ENCODE measurements around the gene HSD17B13. TPM values are rescaled to one million over a fixed set of nuclear protein-coding genes. Genes with fewer than 3 reads are reported as not detected.
"Not testable (repeated sequence)": the region's sequence is repeated elsewhere in the genome, so short reads cannot be mapped to it uniquely, and the experiment has no call there.

The HSD17B13 gene
- total RNA-seq, 1 donor = under 0.01 TPM

DNA sequence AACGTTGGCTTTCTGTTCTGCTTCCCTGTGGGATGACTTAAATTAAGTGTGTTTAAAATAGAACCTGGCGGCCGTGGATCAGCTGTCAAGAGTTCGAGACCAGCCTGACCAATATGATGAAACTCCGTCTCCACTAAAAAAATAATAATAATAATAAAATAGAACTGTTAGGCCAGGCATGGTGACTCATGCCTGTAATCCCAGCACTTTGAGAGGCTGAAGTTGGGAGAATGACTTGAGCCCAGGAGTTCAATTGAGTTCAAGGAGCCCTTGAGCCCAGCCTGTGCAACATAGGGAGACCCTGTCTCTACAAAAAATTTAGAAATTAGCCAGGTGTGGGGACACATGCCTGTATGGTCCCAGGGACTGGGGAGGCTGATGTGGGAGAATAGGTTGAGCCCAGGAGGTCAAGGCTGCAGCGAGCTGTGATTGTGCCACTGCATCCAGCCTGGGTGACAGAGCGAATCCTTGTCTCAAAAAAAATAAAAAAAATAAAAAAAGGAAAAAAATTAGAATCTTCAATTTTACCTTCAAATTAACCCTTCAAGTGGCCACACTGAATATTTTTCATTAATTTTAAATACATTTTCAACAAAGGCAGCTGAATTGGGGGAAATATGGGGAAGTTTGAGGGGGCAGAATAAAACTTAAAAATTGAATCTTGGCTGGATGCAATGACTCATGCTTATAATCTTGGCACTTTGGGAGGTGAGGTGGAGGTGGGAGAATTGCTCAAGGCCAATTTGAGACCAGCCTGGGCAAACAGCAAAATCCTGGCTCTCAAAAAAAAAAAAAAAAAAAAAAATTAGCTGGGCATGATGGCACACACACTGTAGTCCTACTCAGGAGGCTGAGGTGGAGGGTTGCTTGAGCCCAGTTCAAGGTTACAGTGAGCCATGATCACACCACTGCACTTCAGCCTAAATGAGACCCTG, 31.8 kb upstream of the HSD17B13 start:
- no peaks in the 10 kb centered on the region for H4K20me1 ChIP-seq (ENCODE audit: insufficient read depth, low read length)
- peak overlapping the region; percentile 32 for H3K27ac ChIP-seq (ENCODE audit: low read depth, low read length)
- H3K4me2 ChIP-seq (ENCODE audit: insufficient read depth, low read length) = peak overlapping the region; percentile 49
- no peaks in the 10 kb centered on the region for H3K9me3 ChIP-seq (ENCODE audit: low read depth, low read length)
- H2AFZ ChIP-seq (ENCODE audit: low read length) = no peak overlapping the region
- H3K79me2 ChIP-seq (ENCODE audit: insufficient read depth, low read length) = no peaks in the 10 kb centered on the region
- H3K36me3 ChIP-seq (ENCODE audit: insufficient read depth, low read length) = no peaks in the 10 kb centered on the region
- no peak overlapping the region for H3K4me3 ChIP-seq (ENCODE audit: insufficient read depth, low read length)
- TF ChIP-seq, protein P1, sequence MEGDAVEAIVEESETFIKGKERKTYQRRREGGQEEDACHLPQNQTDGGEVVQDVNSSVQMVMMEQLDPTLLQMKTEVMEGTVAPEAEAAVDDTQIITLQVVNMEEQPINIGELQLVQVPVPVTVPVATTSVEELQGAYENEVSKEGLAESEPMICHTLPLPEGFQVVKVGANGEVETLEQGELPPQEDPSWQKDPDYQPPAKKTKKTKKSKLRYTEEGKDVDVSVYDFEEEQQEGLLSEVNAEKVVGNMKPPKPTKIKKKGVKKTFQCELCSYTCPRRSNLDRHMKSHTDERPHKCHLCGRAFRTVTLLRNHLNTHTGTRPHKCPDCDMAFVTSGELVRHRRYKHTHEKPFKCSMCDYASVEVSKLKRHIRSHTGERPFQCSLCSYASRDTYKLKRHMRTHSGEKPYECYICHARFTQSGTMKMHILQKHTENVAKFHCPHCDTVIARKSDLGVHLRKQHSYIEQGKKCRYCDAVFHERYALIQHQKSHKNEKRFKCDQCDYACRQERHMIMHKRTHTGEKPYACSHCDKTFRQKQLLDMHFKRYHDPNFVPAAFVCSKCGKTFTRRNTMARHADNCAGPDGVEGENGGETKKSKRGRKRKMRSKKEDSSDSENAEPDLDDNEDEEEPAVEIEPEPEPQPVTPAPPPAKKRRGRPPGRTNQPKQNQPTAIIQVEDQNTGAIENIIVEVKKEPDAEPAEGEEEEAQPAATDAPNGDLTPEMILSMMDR (IDR thresholded peaks at IDR 0.05; ENCODE audit: extremely low read depth, low read depth, low read length) = no peak
- no peaks in the 10 kb centered on the region for H3K27me3 ChIP-seq (ENCODE audit: insufficient read depth, low read length)
- H3K4me1 ChIP-seq (ENCODE audit: insufficient read depth, low read length) = peaks cover 14% of the 10 kb centered on the region
- DNase-seq (ENCODE audit: insufficient read length, low spot score, missing footprints) = no peak

DNA sequence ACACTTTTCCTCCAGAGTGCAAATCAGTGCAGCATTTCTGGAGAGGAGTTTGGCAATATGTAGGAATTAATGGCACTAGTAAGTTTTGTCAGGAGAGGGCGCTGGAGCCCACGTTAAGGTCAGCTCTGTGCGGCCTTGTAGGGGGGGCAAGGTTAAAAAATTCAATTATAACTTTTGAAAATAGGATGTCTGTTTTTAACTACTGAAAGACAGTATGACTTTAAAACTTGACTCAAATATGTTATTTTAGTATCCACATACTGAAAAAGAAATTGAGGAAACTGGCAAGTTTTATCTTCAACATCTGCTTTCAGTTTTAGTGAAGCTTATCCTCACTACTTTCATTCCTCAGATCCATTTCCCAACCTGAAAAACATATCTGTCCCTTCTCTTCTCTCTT, 30.9 kb upstream of the HSD17B13 start:
- Histone ChIP-seq H3K27me3 (ENCODE audit: insufficient read depth, low read length) (no peaks in the 10 kb centered on the region), H3K4me2 (ENCODE audit: insufficient read depth, low read length) (peak overlapping the region; percentile 49), H3K9me3 (ENCODE audit: low read depth, low read length) (no peaks in the 10 kb centered on the region), H3K4me1 (ENCODE audit: insufficient read depth, low read length) (peaks cover 14% of the 10 kb centered on the region), H3K36me3 (ENCODE audit: insufficient read depth, low read length) (no peaks in the 10 kb centered on the region), H3K4me3 (ENCODE audit: insufficient read depth, low read length) (no peak overlapping the region), H3K27ac (ENCODE audit: low read depth, low read length) (peak overlapping the region; percentile 32), H4K20me1 (ENCODE audit: insufficient read depth, low read length) (no peaks in the 10 kb centered on the region), H3K79me2 (ENCODE audit: insufficient read depth, low read length) (no peaks in the 10 kb centered on the region), H2AFZ (ENCODE audit: low read length) (no peak overlapping the region)
- TF ChIP-seq, protein P1 (IDR thresholded peaks at IDR 0.05; ENCODE audit: extremely low read depth, low read depth, low read length) = peak; percentile 81
- DNase-seq (ENCODE audit: insufficient read length, low spot score, missing footprints) = peak; percentile 73

DNA sequence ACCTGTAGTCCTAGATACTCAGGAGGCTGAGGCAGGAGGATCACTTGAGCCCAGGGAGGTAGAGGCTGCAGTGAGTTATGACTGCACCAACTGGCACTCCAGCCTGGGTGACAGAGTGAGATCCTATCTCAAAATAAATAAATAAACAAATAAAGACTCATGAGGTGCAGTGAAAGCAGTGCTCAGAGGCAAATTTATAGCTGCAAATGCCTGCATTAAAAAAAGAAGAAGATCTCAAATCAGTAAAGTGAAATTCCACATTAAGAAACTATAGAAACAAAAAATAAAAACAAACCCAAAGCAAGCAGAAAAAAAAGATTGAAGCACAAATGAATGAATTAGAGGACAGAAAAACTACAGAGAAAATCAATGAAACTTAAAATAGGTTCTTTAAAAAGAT, 22.5 kb upstream of the HSD17B13 start:
- DNase-seq (ENCODE audit: insufficient read length, low spot score, missing footprints) = no peak
- TF ChIP-seq, protein P1 (IDR thresholded peaks at IDR 0.05; ENCODE audit: extremely low read depth, low read depth, low read length) = no peak
- no peak overlapping the region for H2AFZ ChIP-seq (ENCODE audit: low read length)
- no peaks in the 10 kb centered on the region for H3K36me3 ChIP-seq (ENCODE audit: insufficient read depth, low read length)
- no peak overlapping the region for H3K4me2 ChIP-seq (ENCODE audit: insufficient read depth, low read length)
- H3K27ac ChIP-seq (ENCODE audit: low read depth, low read length) = no peak overlapping the region
- no peaks in the 10 kb centered on the region for H3K4me1 ChIP-seq (ENCODE audit: insufficient read depth, low read length)
- H3K9me3 ChIP-seq (ENCODE audit: low read depth, low read length) = peaks cover 4% of the 10 kb centered on the region
- no peaks in the 10 kb centered on the region for H4K20me1 ChIP-seq (ENCODE audit: insufficient read depth, low read length)
- no peaks in the 10 kb centered on the region for H3K27me3 ChIP-seq (ENCODE audit: insufficient read depth, low read length)
- no peaks in the 10 kb centered on the region for H3K79me2 ChIP-seq (ENCODE audit: insufficient read depth, low read length)
- no peak overlapping the region for H3K4me3 ChIP-seq (ENCODE audit: insufficient read depth, low read length)

DNA sequence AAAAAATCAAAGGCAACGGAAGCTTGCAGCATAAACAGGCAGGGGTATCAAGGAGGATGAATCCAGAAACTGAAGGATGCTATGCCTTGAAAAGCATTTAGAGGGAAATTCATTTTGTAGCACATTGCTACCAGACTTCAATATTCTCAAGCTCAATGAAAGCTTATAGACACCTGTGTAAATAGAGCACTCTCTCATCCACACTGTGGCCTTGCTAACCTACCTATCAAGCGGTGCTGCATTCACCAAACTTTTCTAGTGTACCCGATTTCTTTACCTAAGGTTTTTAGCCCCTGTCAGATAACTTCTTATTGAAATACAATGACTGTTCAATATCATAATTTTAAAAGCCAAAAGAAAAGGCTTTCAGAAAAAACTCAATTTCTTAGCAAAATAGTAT, 20.2 kb upstream of the HSD17B13 start:
- TF ChIP-seq, protein P1 (IDR thresholded peaks at IDR 0.05; ENCODE audit: extremely low read depth, low read depth, low read length) = no peak
- H3K4me1 ChIP-seq (ENCODE audit: insufficient read depth, low read length) = no peaks in the 10 kb centered on the region
- no peak overlapping the region for H3K4me3 ChIP-seq (ENCODE audit: insufficient read depth, low read length)
- no peaks in the 10 kb centered on the region for H3K79me2 ChIP-seq (ENCODE audit: insufficient read depth, low read length)
- H3K36me3 ChIP-seq (ENCODE audit: insufficient read depth, low read length) = no peaks in the 10 kb centered on the region
- no peak for DNase-seq (ENCODE audit: insufficient read length, low spot score, missing footprints)
- no peaks in the 10 kb centered on the region for H3K27me3 ChIP-seq (ENCODE audit: insufficient read depth, low read length)
- H3K27ac ChIP-seq (ENCODE audit: low read depth, low read length) = no peak overlapping the region
- no peaks in the 10 kb centered on the region for H4K20me1 ChIP-seq (ENCODE audit: insufficient read depth, low read length)
- H3K4me2 ChIP-seq (ENCODE audit: insufficient read depth, low read length) = no peak overlapping the region
- no peak overlapping the region for H2AFZ ChIP-seq (ENCODE audit: low read length)
- peaks cover 4% of the 10 kb centered on the region for H3K9me3 ChIP-seq (ENCODE audit: low read depth, low read length)

DNA sequence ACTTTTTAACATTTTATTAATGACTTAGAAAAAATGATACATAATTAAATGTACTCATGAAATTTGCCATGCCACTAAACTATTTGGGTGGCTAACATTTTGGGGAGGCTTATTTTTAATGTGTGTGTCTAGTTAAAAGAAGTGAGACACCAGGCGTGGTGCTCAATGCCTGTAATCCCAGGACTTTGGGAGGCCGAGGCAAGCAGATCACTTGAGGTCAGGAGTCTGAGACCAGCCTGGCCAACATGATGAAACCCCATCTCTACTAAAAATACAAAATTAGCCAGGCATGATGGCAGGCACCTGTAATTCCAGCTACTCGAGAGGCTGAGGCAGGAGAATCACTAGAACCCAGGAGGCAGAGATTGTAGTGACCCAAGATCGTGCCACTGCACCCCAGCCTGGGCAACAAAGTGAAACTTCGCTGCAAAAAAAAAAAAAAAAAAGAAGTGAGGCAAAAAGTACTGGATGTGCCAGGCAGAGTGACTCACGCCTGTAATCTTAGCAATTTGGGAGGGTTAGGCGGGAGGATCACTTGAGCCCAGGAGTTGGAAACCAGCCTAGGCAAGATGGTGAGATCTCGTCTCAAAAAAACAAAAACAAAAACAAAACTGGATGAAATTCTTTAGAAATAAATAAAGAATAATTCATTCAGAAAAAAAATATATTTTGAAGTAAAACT, 19.4 kb upstream of the HSD17B13 start:
- not testable (repeated sequence) for H3K36me3 ChIP-seq (ENCODE audit: insufficient read depth, low read length); H3K27ac ChIP-seq (ENCODE audit: low read depth, low read length); H3K27me3 ChIP-seq (ENCODE audit: insufficient read depth, low read length); H3K79me2 ChIP-seq (ENCODE audit: insufficient read depth, low read length); H3K4me1 ChIP-seq (ENCODE audit: insufficient read depth, low read length); H3K9me3 ChIP-seq (ENCODE audit: low read depth, low read length); H4K20me1 ChIP-seq (ENCODE audit: insufficient read depth, low read length)
- Histone ChIP-seq H2AFZ (ENCODE audit: low read length) (peak overlapping the region; percentile 47), H3K4me2 (ENCODE audit: insufficient read depth, low read length) (peak overlapping the region; percentile 52), H3K4me3 (ENCODE audit: insufficient read depth, low read length) (peak overlapping the region; percentile 51)
- peak; percentile 5 for DNase-seq (ENCODE audit: insufficient read length, low spot score, missing footprints)

Measured in osteoblast (primary cell).